ENCODE measurements around the gene DLX1. TPM values are rescaled to one million over a fixed set of nuclear protein-coding genes. Genes with fewer than 3 reads are reported as not detected.

Gene DLX1
- total RNA-seq, 2 experiments from 2014 or later: not detected

DNA sequence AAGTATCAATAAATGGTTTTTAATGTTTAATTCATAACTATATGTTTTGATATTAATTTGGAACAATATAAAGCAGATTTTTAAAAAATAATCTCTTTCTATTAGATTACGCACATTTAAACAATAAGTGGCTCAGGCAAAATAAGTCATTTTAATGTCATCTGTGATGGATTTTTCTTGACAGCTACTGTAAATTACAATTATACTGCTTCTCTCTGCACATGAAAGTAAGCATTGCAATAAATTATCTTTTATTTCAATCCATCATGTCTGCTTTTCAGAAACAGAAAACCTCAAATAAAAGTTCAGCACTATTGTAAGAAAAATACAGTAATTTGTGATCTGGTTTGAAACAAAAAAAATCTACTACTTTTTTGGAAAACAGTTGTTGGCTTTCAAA lies 11.1 kb upstream of the DLX1 start:
- H3K4me3 Mint-ChIP-seq: no peak overlapping the region
- no peak for ATAC-seq
- CTCF ChIA-PET: no interaction called here
- no peaks in the 10 kb centered on the region for H3K36me3 Mint-ChIP-seq
- no peak for DNase-seq
- H3K4me1 Mint-ChIP-seq: no peaks in the 10 kb centered on the region
- H3K27me3 Mint-ChIP-seq: peaks cover 30% of the 10 kb centered on the region
- no peak overlapping the region for H3K27ac Mint-ChIP-seq
- no peaks in the 10 kb centered on the region for H3K9me3 Mint-ChIP-seq (ENCODE audit: low read depth)

DNA sequence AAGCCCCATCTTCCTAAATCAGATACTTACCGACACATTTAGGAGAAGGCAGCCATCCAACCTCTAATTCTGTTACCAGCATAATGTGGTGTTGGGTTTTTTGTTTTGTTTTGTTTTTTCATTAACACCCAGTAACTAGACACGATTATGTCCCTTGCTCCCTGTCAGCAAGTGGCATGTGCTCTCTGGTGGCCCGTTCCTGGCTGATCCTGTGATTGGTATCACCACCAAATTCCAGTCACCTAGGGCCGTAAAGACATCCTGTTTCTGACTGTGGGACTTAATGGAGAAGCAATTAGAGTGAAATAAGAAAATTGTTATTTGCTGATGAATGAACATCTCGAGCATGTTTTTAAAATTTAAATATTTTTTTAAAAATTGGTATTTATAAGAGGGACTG lies 5.9 kb upstream of the DLX1 start:
- CTCF ChIA-PET: interaction anchor here (0.6 kb wide), 1 partner anchor 19 kb away, joined by 3 read pairs; no protein-coding TSS in a partner anchor

DNA sequence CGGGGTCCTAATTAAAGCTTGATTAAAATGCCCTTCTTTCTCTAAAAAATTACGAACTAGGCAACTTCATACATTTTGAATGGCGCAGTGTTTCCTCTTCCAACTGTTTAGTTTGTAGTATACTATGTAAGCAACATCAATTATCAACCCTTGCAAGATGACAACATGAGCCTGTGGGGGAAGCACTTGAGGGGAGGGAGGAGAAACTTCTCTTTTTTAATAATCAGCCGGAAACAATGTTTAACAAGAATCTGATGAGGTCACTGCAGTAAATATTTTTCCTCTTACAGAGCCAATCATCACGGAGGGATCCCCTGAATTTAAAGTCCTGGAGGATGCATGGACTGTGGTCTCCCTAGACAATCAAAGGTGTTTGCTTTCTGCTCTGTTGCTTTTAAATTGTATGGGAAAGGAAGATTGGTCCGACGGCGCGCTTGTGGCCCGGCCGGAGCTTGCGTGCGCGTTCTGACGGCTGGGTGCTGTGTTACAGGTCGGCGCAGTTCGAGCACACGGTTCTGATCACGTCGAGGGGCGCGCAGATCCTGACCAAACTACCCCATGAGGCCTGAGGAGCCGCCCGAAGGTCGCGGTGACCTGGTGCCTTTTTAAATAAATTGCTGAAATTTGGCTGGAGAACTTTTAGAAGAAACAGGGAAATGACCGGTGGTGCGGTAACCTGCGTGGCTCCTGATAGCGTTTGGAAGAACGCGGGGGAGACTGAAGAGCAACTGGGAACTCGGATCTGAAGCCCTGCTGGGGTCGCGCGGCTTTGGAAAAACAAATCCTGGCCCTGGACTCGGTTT lies 5.3 kb upstream of the DLX1 start:
- CTCF ChIA-PET: interaction anchor here (0.6 kb wide), 1 partner anchor 20 kb away, joined by 3 read pairs; no protein-coding TSS in a partner anchor
- ATAC-seq: no peak
- H3K9me3 Mint-ChIP-seq (ENCODE audit: low read depth): no peaks in the 10 kb centered on the region
- peak; percentile 30 for DNase-seq
- no peak overlapping the region for H3K4me3 Mint-ChIP-seq
- H3K27me3 Mint-ChIP-seq: peaks cover 81% of the 10 kb centered on the region
- H3K27ac Mint-ChIP-seq: no peak overlapping the region
- peaks cover 26% of the 10 kb centered on the region for H3K4me1 Mint-ChIP-seq
- no peaks in the 10 kb centered on the region for H3K36me3 Mint-ChIP-seq

More for the DNA sequence above, 5.9 kb upstream of the DLX1 start:
- Mint-ChIP-seq H3K27ac (no peak overlapping the region), H3K27me3 (peaks cover 77% of the 10 kb centered on the region), H3K36me3 (no peaks in the 10 kb centered on the region), H3K4me1 (peaks cover 23% of the 10 kb centered on the region), H3K9me3 (ENCODE audit: low read depth) (no peaks in the 10 kb centered on the region), H3K4me3 (no peak overlapping the region)
- ATAC-seq (no peak), DNase-seq (no peak)

DNA sequence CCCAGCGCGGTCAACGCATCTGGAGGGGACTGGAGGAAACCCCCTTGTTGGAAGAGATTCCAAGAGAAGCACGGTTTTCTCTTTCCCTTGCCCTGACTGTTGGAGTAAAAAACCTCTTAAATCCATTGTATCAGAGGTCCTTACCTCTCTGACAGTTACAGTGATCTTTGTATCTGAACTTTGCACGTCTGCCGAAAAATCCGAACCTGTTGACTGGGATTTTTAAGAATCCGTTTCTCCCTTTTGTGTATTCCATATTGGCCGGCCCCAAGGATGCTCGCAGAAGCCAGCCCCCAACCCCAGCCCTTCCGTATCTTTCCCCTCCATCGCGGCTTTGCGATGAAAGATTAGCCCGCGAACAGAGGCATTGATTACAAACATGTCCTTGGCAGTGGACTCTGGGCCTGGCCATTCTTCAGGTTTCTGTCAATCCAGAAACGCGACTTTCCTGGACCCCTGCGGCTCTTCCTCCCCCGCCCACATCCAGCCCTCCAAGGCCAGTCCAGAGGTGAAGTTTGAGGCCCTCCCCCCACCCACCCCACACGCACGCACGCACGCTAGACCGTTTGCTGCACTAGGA lies 4.6 kb upstream of the DLX1 start:
- no peak for ATAC-seq
- H3K4me3 Mint-ChIP-seq: no peak overlapping the region
- H3K27me3 Mint-ChIP-seq: peaks cover 84% of the 10 kb centered on the region
- CTCF ChIA-PET: interaction anchor here (0.8 to 3.3 kb wide), 3 partner anchors 8 to 25 kb away, joined by 3 to 19 read pairs (median 8); partner anchors contain the start of gene DLX2
- no peak overlapping the region for H3K27ac Mint-ChIP-seq
- no peaks in the 10 kb centered on the region for H3K9me3 Mint-ChIP-seq (ENCODE audit: low read depth)
- peaks cover 32% of the 10 kb centered on the region for H3K4me1 Mint-ChIP-seq
- peak; percentile 34 for DNase-seq
- no peaks in the 10 kb centered on the region for H3K36me3 Mint-ChIP-seq

DNA sequence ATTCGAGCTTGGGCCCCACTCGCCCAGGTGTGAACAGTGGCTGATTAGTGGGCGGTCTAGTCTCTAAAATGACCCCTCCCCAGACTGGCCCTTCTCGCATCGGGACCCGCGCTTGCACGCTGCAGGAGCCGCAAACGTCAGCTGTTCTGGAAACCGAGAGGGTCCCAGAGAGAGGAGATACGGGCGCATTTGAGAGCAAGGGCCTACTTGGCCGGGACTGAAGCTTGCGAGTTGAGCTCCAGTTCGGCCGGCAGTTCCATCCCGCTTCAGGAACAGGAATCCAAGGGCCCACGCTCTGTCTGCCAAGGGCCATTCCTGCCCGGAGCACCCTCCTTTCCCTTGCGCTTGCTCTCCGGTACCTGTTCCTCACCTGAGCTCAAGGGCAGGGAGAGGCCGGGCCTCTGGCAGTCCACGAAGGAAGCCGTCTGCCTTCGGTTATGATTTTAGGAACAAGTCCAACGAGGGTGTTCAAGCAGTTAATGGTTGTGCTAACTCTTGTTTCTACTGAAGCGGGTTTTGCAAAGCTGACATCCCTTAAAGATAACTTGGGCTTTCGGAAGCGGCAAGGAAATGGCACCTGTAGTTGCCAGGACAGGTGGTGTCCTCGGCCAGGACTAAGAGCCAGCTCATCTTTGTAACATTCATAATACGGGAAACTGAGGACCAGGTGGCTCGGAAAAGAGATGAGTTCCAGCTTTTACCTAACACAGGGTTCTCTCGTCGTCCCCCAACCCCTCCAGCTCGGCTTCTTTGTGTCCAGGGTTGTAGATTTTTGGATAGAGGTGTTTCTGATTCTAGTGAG lies 3.9 kb upstream of the DLX1 start:
- CTCF ChIA-PET: interaction anchor here (0.6 to 3.3 kb wide), 4 partner anchors 9 to 628 kb away, joined by 3 to 19 read pairs (median 6); partner anchors contain the start of gene DLX2
- peaks cover 34% of the 10 kb centered on the region for H3K4me1 Mint-ChIP-seq

DNA sequence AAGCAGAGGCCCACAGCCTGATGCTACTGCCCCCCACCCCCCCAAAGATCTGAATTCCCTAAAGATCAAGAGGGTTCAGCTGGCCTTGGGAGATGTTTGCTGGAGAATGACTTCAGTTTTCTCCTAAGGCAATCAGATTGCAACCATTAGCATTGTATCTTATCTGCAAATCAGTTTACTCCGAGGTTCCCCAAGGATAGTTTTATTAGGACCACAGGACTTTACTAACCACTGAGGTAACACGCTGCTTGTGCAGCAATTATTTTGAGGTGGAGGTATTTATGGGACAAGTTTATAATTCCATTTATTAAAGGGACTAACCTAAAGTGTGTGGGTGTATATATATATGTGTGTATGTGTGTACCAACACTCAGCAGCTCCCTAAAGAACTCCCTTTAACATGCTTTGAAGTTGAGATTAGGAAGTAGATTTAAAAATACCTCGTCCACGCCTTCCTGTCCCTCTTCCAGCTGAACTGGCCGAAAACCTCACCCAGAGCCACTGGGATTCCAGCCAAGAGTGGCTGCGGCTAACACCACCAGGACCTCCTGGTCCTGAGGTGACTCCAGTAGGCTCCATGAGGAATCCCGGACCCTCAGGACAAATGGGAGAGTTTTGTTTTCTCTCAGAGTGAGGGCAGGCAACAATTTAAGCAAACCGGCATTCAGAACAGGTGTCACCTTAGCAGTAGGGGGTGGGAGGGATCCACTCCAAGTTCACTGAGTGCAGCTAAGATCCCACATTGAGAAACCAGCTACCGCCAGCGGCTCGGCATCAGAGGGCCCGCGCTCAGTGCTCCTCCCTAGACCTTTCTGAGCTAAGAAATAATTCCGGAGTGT lies 3.0 kb upstream of the DLX1 start:
- Mint-ChIP-seq H3K27ac (peak overlapping the region; percentile 28), H3K27me3 (peaks cover 88% of the 10 kb centered on the region), H3K4me3 (peak overlapping the region; percentile 13), H3K36me3 (no peaks in the 10 kb centered on the region), H3K4me1 (peaks cover 40% of the 10 kb centered on the region), H3K9me3 (ENCODE audit: low read depth) (no peaks in the 10 kb centered on the region)
- CTCF ChIA-PET: interaction anchor here (0.6 to 3.3 kb wide), 7 partner anchors 16 to 627 kb away, joined by 3 to 19 read pairs (median 8); partner anchors contain the start of gene DLX2
- DNase-seq (peak; percentile 37), ATAC-seq (no peak)

More for the DNA sequence above, 3.9 kb upstream of the DLX1 start:
- ATAC-seq (no peak), DNase-seq (peak; percentile 30)
- Mint-ChIP-seq H3K9me3 (ENCODE audit: low read depth) (no peaks in the 10 kb centered on the region), H3K36me3 (no peaks in the 10 kb centered on the region), H3K27ac (peak overlapping the region; percentile 28), H3K27me3 (peaks cover 84% of the 10 kb centered on the region), H3K4me3 (no peak overlapping the region)

DNA sequence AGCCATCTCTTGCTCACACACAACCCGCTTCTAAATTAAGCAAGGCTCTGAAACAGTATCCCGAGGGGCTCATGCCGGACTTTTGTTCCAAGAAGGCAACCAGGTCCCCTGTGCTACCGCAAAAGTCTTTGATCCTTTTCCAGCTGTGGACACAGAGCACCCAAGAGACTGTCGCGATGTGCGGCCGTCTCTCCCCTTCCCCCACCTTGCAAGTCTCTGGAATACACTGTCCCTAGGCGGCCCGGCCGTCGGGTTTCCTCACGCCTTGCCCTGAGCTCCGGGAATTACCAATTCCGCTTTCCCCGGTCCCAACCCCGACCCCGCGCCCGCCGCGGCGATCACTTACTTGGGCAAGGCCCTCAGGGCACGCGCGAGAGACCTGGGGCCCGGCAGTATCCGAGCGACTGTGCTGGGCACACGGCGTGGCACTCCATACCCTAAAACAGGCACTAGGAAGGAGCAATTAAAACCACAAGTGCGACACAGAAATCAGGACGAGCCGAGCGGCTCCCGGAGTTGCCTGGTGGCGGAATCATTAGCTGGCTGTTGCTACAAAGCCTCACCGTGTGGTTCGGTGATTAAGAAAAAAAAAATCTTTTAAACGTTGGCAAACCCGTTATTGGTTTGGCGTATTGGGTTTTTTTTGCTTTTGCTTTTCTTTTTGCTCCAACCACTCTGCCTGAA lies 2.2 kb upstream of the DLX1 start:
- H3K27ac Mint-ChIP-seq: no peak overlapping the region
- no peaks in the 10 kb centered on the region for H3K36me3 Mint-ChIP-seq
- peak overlapping the region; percentile 65 for H3K4me3 Mint-ChIP-seq
- H3K4me1 Mint-ChIP-seq: peaks cover 47% of the 10 kb centered on the region
- CTCF ChIA-PET: interaction anchor here (0.6 to 3.3 kb wide), 6 partner anchors 16 to 272 kb away, joined by 3 to 19 read pairs (median 8); no protein-coding TSS in a partner anchor
- no peaks in the 10 kb centered on the region for H3K9me3 Mint-ChIP-seq (ENCODE audit: low read depth)
- H3K27me3 Mint-ChIP-seq: peaks cover 92% of the 10 kb centered on the region
- DNase-seq (peak; percentile 38), ATAC-seq (no peak)

DNA sequence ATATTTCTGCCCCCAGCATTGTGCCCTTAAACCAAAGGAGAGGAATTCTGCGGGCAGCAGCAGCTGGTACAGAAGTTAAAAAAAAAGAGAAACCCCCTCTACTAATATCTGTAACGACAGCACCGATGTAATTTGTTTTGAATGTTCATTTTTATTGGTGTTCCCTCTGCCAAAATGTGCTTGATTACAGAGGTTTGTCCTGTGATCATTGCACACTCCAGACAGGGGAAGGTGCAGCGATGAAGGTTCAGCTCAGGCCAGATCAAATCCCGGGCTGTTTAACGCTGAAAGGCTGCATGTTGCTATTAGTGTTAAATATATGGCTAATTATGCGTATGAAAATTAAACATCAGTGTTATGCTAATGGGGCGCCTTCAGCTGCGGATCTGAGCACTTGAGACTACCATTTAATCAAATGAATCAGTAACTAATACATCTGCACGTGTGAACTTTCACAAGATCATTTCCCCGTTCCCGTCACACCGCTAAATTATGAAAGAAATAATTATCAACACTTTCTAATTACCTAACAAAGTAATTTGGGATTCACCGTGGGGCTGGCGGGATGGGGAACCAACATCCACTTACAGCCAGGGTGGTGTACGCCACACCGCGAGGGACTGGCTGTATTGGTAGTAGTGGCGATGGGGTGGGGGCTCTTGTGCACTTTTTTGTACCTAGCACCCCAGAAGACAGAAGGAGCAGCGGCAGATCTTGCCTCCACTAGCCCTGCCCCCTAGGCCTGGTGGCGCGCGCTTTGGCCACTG lies 1.5 kb upstream of the DLX1 start:
- Mint-ChIP-seq H3K27me3 (peaks cover 97% of the 10 kb centered on the region), H3K4me3 (peak overlapping the region; percentile 65), H3K36me3 (no peaks in the 10 kb centered on the region), H3K9me3 (ENCODE audit: low read depth) (no peaks in the 10 kb centered on the region), H3K4me1 (peaks cover 51% of the 10 kb centered on the region), H3K27ac (peak overlapping the region; percentile 24)
- DNase-seq: peak; percentile 43
- CTCF ChIA-PET: interaction anchor here (0.8 to 3.3 kb wide), 5 partner anchors 15 to 71 kb away, joined by 3 to 19 read pairs (median 10); no protein-coding TSS in a partner anchor
- no peak for ATAC-seq

DNA sequence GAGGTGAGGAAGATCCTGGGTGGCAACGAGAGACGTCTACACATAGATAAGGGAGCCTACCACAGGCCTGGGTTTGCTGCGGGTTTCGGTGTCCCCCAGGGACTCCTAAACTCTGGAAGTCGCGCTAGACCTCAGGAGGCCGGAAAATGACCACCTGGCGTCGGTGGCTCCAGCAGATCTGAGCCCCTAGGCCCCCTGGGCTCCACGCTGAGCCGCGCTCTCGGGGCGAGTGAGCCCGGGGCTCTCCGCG lies 987 bp upstream of the DLX1 start:
- Mint-ChIP-seq H3K4me1 (peaks cover 51% of the 10 kb centered on the region), H3K27ac (peak overlapping the region; percentile 24), H3K4me3 (peak overlapping the region; percentile 65), H3K36me3 (no peaks in the 10 kb centered on the region), H3K9me3 (ENCODE audit: low read depth) (no peaks in the 10 kb centered on the region), H3K27me3 (peaks cover 97% of the 10 kb centered on the region)
- DNase-seq: no peak
- ATAC-seq: no peak
- CTCF ChIA-PET: interaction anchor here (1.4 to 3.3 kb wide), 4 partner anchors 12 to 22 kb away, joined by 6 to 19 read pairs (median 11); no protein-coding TSS in a partner anchor

DNA sequence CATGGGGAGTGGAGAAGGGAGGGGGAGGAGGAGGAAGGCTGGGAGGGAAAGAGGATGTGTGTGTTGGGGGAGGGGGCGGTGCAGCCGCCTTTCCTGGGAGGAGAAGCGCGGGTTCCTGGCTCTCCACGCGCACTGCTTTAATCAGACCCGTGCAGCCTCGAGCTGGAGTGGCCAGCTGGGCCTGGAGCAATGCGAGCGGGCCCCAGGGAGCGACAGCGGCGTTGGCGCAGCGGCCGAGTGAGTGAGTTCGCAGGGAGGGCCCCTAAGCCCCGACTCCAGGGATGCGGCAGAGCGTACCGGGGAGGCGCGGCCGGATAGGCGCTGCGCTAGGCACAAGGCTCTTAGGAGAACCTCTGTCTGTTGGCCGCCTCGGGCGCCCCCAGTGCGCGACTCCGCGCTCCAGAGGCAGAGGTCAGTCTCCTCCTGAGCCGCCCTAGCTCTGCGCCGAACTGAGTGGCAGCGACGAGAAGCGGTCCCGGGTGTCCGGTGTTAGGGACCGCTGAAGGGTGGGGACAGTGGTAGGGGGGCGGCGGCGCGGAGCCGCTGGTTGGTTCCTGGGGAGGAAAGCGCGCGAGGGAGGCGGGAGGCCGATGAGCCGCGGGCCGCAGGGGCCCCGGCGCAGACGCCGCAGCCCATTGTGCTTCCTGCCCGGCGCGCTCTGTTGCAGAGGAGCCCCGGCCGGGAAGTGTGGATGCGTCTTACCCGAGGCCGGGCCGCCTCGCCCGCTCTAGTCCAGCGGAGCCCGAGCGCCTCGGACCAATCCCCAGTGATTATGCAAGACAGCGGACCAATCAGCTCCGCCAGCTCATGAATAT lies 455 bp upstream of the DLX1 start:
- peak; percentile 84 for ATAC-seq
- CTCF ChIA-PET: interaction anchor here (1.0 to 4.7 kb wide), 5 partner anchors 11 to 22 kb away, joined by 3 to 43 read pairs (median 11); partner anchors contain the start of gene DLX2
- H3K36me3 Mint-ChIP-seq: no peaks in the 10 kb centered on the region
- H3K4me1 Mint-ChIP-seq: peaks cover 51% of the 10 kb centered on the region
- DNase-seq: peak; percentile 80
- H3K9me3 Mint-ChIP-seq (ENCODE audit: low read depth): no peaks in the 10 kb centered on the region
- peak overlapping the region; percentile 65 for H3K4me3 Mint-ChIP-seq
- peak overlapping the region; percentile 70 for H3K27ac Mint-ChIP-seq
- H3K27me3 Mint-ChIP-seq: peaks cover 98% of the 10 kb centered on the region
